NCI-H1694 treated with DMSO at 0.1 percent for 48 hours (cell line): ENCODE results near the gene SPOPL.
A peak's percentile ranks its signal among the peaks of the same experiment; 100 is the strongest.

Source experiments
- DNase-seq: peaks from one replicate; lab custom pipeline; 2025; lab: John Stamatoyannopoulos, UW

The SPOPL gene

DNA sequence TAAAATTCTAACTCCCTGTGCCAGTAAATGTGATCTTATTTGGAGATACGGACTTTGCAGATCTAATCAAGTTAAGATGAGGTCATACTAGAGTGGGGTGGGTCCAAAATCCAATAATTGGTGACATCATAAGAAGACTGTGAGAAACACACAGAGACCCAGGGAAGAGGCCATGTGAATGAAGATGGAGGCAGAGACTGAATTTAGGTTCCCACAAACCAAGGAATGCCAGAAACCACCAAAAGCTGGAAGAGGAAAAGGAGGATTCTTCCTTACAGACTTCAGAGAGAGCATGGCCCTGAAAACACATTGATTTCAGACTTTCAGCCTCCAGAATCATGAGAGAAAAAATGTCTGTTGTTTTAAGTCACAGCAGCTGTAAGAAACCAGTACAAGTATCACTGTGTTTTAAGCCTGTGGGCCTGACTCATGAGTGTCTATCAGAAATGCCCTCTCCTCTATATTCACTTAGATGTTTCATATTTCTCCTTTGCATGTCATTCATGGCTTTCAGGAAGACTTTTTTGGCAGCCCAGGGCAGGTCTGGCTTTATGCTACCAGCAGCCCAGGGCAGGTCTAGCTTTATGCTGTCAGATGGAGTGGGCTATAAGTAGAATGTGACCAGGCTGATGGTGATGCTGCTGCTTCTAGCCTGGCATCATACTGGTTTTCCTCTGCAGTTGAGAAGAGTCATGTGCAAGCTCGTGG lies 100.0 kb downstream of the SPOPL start:
- DNase-seq, result peak; percentile 40

- peak; percentile 95 for DNase-seq
These were observed 100.5 kb downstream of the SPOPL start for GRCh38 chr2:138602166-138602460.

- no peak for DNase-seq
These were observed 106.2 kb downstream of the SPOPL start for GRCh38 chr2:138607746-138608145.

DNA sequence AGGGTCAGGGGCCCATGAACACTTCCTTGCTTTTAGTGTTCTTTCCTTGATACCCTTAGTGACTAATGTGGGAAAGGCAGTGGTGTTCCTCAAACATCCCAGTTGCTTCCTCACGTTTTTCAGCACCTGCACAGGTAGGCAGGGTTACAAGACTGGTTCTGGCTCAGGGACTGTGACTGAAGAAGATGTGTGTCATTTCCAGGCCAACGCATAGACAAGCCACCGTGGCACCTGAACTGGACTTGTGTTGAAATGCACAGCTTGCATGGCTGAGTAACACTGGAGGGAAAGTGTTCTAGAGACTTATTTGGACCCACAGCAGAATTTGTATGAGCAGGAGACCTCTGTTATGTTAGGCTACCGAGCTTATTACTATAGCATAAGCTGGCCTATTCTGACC lies 107.9 kb downstream of the SPOPL start:
- DNase-seq, result no peak

- no peak for DNase-seq
These were observed 108.8 kb downstream of the SPOPL start for GRCh38 chr2:138610201-138610953.

DNA sequence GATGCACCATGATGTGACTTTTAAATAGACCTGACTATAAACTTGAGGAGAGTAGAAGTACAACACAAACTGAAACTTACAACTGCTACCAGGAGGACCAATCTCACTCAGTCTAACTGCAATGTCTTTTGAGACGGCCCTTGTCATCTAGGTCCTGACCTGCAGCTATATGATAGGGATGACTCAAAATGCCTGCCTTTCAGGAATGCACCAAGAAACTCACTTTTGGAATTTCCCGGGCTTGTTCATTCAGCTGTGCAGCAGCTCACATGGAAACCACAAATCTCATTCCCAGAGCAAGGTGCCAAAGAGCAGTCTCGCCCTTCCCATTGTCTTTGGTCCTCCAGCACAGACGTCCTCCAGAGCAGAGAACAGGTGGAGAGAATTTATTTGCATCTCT lies 113.7 kb downstream of the SPOPL start:
- no peak for DNase-seq

DNA sequence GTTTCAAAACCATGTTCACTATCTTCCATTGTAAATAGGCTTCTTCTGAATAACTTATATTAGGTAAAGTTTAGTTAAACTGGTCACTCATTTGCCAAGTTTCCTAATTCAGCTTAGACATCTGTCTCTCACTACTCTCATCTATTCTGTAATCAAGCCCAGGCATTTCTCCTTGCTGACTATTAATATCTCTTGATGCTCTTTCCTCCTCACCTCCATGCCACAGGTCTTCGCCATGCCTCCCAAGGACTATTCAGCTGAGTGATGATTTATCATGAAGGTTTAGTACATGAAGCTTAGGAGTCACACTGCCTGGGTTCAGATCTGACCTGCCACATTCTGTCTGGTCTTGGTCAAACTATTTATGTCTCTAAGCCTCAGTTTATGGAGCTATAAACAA lies 115.5 kb downstream of the SPOPL start:
- DNase-seq, result no peak

DNA sequence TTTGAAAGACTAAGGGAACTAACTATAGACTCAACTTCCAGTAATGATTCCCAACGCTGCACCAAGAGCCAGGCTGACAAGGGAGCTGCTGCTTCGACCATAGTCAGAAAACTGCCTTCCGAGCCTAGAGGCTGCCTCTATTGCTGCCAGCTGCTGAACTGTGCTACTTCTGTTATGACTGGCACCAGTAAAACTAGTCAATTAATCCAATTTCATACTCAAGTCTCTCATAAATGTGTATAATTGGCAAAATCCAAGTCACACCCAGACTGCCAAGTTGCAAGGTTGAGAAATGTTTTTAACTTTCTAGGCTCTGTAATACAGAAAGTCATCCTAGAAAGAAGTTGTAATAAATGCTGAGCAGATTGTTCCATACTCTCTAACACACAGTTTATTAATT lies 117.4 kb downstream of the SPOPL start:
- DNase-seq, result no peak

- no peak for DNase-seq
These were observed 118.9 kb downstream of the SPOPL start for GRCh38 chr2:138620431-138620830.

GRCh38 chr2:138621139-138621538 lies 119.6 kb downstream of the SPOPL start:
- DNase-seq, result no peak

GRCh38 chr2:138622613-138623012 lies 121.0 kb downstream of the SPOPL start:
- no peak for DNase-seq
